HEK293 (cell line): Measurements from ENCODE around the gene SECISBP2L.

Source experiments
- CTCF ChIA-PET: fragments of 350-600 bp; formaldehyde crosslinking; extraction: SDS; loops from one replicate; lab custom pipeline; 2021; ENCODE audit warnings: antibody characterized with exemption; lab: Yijun Ruan, JAX
- POLR2A ChIA-PET: fragments of 300-600 bp; formaldehyde crosslinking; extraction: SDS; loops from one replicate; lab custom pipeline; 2020; ENCODE audit warnings: antibody characterized with exemption, inconsistent platforms; lab: Yijun Ruan, JAX
- H3K27ac ChIP-seq: fragments of 200-500 bp; sonication (Bioruptor generic); 2 replicates; pipeline ENCODE4 v1.5.1; 2014; ENCODE audit warnings: low read depth, low read length, control low read depth, inconsistent platforms; ENCODE audit errors: extremely low read depth
- H3K36me3 ChIP-seq, 2 experiments: fragments of 200-500 bp in 1 of 2; sonication (Bioruptor generic) in 1 of 2; 1 replicate in 1 of 2; 2 replicates in 1 of 2; pipeline ENCODE4 v1.5.1; 2014 to 2017; ENCODE audit warnings: inconsistent platforms in 2 of 2, low read length in 2 of 2; ENCODE audit not compliant: control insufficient read depth in 2 of 2, insufficient read depth in 1 of 2
- H3K4me1 ChIP-seq: fragments of 200-500 bp; sonication (Bioruptor generic); 2 replicates; pipeline ENCODE4 v1.5.1; 2014; ENCODE audit warnings: mild to moderate bottlenecking, low read length, inconsistent platforms; ENCODE audit not compliant: control insufficient read depth, insufficient read depth
- H3K4me3 ChIP-seq: 2 replicates; pipeline ENCODE4 v1.5.1; 2011; ENCODE audit warnings: low read depth, mild to moderate bottlenecking, control low read depth, low read length, moderate library complexity
- H3K9me3 ChIP-seq: fragments of 200-500 bp; sonication (Bioruptor generic); 2 replicates; pipeline ENCODE4 v1.5.1; 2014; ENCODE audit warnings: low read depth, low read length, inconsistent platforms; ENCODE audit not compliant: control insufficient read depth, insufficient read depth
- BCL11A ChIP-seq: fragments of 450-650 bp; formaldehyde crosslinking; IDR thresholded peaks from 2 replicates; pipeline ENCODE4 v1.5.1; 2016; ENCODE audit warnings: low read depth, missing biosample characterization, missing genetic modification characterization
- GLI2 ChIP-seq: fragments of 450-650 bp; formaldehyde crosslinking; IDR thresholded peaks from 2 replicates; pipeline ENCODE4; 2017; ENCODE audit warnings: missing biosample characterization, missing genetic modification characterization, low read depth, borderline replicate concordance
- KLF16 ChIP-seq: fragments of 450-650 bp; formaldehyde crosslinking; IDR thresholded peaks from 2 replicates; pipeline ENCODE4 v1.5.1; 2017; ENCODE audit warnings: missing biosample characterization, missing genetic modification characterization
- MEIS1 ChIP-seq: sonication (generic); formaldehyde crosslinking; IDR thresholded peaks from 2 replicates; pipeline ENCODE4 v1.8.1; 2022; ENCODE audit warnings: missing genetic modification reagents, mild to moderate bottlenecking, borderline replicate concordance
- ZBTB48 ChIP-seq: fragments of 450-650 bp; formaldehyde crosslinking; IDR thresholded peaks from 2 replicates; pipeline ENCODE4 v1.5.1; 2016; ENCODE audit warnings: missing biosample characterization, missing genetic modification characterization
- ZNF112 ChIP-seq: fragments of 450-650 bp; formaldehyde crosslinking; IDR thresholded peaks from 2 replicates; pipeline ENCODE4 v1.5.0; 2017; ENCODE audit warnings: missing biosample characterization, missing genetic modification characterization
- ZNF292 ChIP-seq: fragments of 450-650 bp; formaldehyde crosslinking; IDR thresholded peaks from 2 replicates; pipeline ENCODE4 v1.5.1; 2016; ENCODE audit warnings: low read depth, missing biosample characterization, missing genetic modification characterization, borderline replicate concordance
- ZNF341 ChIP-seq: fragments of 450-650 bp; formaldehyde crosslinking; IDR thresholded peaks from 2 replicates; pipeline ENCODE4; 2016; ENCODE audit warnings: low read depth, missing biosample characterization, missing genetic modification characterization
- ZNF510 ChIP-seq: fragments of 450-650 bp; formaldehyde crosslinking; IDR thresholded peaks from 2 replicates; pipeline ENCODE4 v1.5.1; 2018; ENCODE audit warnings: mild to moderate bottlenecking, missing genetic modification characterization, missing biosample characterization; ENCODE audit not compliant: insufficient replicate concordance
- ZNF514 ChIP-seq: fragments of 450-650 bp; formaldehyde crosslinking; IDR thresholded peaks from 2 replicates; pipeline ENCODE4 v1.5.1; 2016; ENCODE audit warnings: missing biosample characterization, missing genetic modification characterization
- ZNF555 ChIP-seq: fragments of 450-650 bp; formaldehyde crosslinking; conservative IDR thresholded peaks from 2 replicates; pipeline ENCODE4 v1.5.1; 2017; ENCODE audit warnings: missing biosample characterization, mild to moderate bottlenecking, missing genetic modification characterization, inconsistent platforms
- ZNF585B ChIP-seq: fragments of 450-650 bp; formaldehyde crosslinking; IDR thresholded peaks from 2 replicates; pipeline ENCODE4 v1.5.1; 2016; ENCODE audit warnings: missing biosample characterization, missing genetic modification characterization
- ZNF658 ChIP-seq: fragments of 450-650 bp; formaldehyde crosslinking; IDR thresholded peaks from 2 replicates; pipeline ENCODE4; 2016; ENCODE audit warnings: missing biosample characterization, missing genetic modification characterization
- ZNF785 ChIP-seq: fragments of 450-650 bp; formaldehyde crosslinking; IDR thresholded peaks from 2 replicates; pipeline ENCODE4 v1.5.1; 2016; ENCODE audit warnings: missing biosample characterization, missing genetic modification characterization
- ZSCAN30 ChIP-seq: fragments of 450-650 bp; IDR thresholded peaks from 2 replicates; pipeline ENCODE4 v1.5.1; 2018; ENCODE audit warnings: missing biosample characterization, mild to moderate bottlenecking, missing genetic modification characterization, moderate library complexity
- TF ChIP-seq, protein P1 (sequence below): fragments of 450-650 bp; formaldehyde crosslinking; IDR thresholded peaks from 2 replicates; pipeline ENCODE4 v1.5.1; 2017; ENCODE audit warnings: missing biosample characterization, missing genetic modification characterization
- TF ChIP-seq, protein P2 (sequence below): fragments of 450-650 bp; formaldehyde crosslinking; IDR thresholded peaks from 2 replicates; pipeline ENCODE4 v1.5.1; 2016; ENCODE audit warnings: missing biosample characterization, missing genetic modification characterization
- TF ChIP-seq, protein P3 (sequence below): fragments of 450-650 bp; formaldehyde crosslinking; IDR thresholded peaks from 2 replicates; pipeline ENCODE4 v1.5.1; 2016; ENCODE audit warnings: missing biosample characterization, missing genetic modification characterization
- TF ChIP-seq, protein P4 (sequence below): fragments of 450-650 bp; formaldehyde crosslinking; IDR thresholded peaks from 2 replicates; pipeline ENCODE4 v1.5.1; 2016; ENCODE audit warnings: missing biosample characterization, missing genetic modification characterization, low read depth
- TF ChIP-seq, protein P5 (sequence below): fragments of 450-650 bp; formaldehyde crosslinking; IDR thresholded peaks from 2 replicates; pipeline ENCODE4 v1.5.1; 2016; ENCODE audit warnings: missing biosample characterization, missing genetic modification characterization
- TF ChIP-seq, protein P6 (sequence below): fragments of 450-650 bp; IDR thresholded peaks from 2 replicates; pipeline ENCODE4 v1.5.1; 2018; ENCODE audit warnings: missing biosample characterization, missing genetic modification characterization
- TF ChIP-seq, protein P7 (sequence below): fragments of 450-650 bp; formaldehyde crosslinking; IDR thresholded peaks from 2 replicates; pipeline ENCODE4 v1.5.1; 2017; ENCODE audit warnings: missing biosample characterization, missing genetic modification characterization

The SECISBP2L gene

DNA sequence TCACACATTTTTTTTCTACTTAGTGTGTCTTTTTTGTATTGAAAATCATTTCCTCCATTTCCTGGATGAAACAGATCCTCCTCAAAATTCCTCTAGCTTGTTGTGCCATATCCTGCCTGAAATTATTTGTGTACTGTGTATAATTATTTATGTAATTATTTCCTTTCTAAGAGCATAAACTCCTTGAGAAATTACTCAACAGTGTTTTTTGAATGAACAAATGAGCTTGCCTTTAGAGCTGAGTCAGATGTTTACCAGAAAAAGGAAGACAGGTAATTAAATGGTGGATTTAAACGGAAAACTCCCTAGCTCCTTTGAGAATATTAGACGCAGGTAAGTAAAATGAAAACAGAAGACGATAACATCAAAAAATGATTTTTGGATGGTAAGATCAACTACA, 13.2 kb upstream of the SECISBP2L start (continued):
- TF ChIP-seq, protein P1, sequence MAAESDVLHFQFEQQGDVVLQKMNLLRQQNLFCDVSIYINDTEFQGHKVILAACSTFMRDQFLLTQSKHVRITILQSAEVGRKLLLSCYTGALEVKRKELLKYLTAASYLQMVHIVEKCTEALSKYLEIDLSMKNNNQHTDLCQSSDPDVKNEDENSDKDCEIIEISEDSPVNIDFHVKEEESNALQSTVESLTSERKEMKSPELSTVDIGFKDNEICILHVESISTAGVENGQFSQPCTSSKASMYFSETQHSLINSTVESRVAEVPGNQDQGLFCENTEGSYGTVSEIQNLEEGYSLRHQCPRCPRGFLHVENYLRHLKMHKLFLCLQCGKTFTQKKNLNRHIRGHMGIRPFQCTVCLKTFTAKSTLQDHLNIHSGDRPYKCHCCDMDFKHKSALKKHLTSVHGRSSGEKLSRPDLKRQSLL (tag by site-specific recombination) = no peak
- TF ChIP-seq ZNF514 (tag by site-specific recombination) (no peak), MEIS1 (no peak), ZNF555 (tag by site-specific recombination) (no peak), ZNF292 (tag by site-specific recombination) (no peak)
- TF ChIP-seq, protein P2, sequence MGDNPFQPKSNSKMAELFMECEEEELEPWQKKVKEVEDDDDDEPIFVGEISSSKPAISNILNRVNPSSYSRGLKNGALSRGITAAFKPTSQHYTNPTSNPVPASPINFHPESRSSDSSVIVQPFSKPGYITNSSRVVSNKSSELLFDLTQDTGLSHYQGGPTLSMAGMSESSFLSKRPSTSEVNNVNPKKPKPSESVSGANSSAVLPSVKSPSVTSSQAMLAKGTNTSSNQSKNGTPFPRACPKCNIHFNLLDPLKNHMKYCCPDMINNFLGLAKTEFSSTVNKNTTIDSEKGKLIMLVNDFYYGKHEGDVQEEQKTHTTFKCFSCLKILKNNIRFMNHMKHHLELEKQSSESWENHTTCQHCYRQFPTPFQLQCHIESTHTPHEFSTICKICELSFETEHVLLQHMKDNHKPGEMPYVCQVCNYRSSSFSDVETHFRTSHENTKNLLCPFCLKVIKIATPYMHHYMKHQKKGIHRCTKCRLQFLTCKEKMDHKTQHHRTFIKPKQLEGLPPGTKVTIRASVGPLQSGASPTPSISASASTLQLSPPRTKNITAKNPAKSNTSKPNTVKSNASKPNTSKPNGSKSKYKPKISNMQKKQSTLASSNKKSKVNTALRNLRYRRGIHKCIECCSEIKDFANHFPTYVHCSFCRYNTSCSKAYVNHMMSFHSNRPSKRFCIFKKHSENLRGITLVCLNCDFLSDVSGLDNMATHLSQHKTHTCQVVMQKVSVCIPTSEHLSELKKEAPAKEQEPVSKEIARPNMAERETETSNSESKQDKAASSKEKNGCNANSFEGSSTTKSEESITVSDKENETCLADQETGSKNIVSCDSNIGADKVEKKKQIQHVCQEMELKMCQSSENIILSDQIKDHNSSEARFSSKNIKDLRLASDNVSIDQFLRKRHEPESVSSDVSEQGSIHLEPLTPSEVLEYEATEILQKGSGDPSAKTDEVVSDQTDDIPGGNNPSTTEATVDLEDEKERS = no peak

DNA sequence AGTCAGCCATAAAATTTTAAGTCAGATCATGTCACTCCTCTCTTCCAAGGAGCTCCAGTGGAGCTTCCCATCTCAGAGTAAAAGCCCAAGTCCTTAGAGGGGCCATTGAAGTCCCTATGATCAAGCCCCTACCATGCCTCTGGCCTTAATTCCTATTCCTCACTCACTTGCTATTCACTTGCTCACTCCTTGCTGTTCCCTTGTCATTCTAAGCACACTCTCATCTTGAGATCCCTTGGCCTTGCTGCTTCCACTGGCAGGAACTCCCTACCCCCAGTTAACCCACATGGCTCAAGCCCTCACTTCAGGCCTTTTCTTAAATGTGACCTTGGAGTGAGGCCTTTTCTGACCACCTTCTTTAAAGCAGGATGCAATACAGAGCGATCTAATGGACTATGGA, 12.3 kb upstream of the SECISBP2L start:
- CTCF ChIA-PET = no interaction called here

More for the DNA sequence above, 12.3 kb upstream of the SECISBP2L start:
- POLR2A ChIA-PET = no interaction called here
- Histone ChIP-seq H3K9me3 (no peaks in the 10 kb centered on the region), H3K36me3 (no peaks in the 10 kb centered on the region), H3K27ac (no peak overlapping the region), H3K4me3 (no peak overlapping the region)
- TF ChIP-seq, protein P3, sequence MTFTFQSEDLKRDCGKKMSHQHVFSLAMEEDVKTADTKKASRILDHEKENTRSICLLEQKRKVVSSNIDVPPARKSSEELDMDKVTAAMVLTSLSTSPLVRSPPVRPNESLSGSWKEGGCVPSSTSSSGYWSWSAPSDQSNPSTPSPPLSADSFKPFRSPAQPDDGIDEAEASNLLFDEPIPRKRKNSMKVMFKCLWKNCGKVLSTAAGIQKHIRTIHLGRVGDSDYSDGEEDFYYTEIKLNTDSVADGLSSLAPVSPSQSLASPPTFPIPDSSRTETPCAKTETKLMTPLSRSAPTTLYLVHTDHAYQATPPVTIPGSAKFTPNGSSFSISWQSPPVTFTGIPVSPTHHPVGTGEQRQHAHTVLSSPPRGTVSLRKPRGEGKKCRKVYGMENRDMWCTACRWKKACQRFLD (tag by site-specific recombination) = no peak
- TF ChIP-seq, protein P4, sequence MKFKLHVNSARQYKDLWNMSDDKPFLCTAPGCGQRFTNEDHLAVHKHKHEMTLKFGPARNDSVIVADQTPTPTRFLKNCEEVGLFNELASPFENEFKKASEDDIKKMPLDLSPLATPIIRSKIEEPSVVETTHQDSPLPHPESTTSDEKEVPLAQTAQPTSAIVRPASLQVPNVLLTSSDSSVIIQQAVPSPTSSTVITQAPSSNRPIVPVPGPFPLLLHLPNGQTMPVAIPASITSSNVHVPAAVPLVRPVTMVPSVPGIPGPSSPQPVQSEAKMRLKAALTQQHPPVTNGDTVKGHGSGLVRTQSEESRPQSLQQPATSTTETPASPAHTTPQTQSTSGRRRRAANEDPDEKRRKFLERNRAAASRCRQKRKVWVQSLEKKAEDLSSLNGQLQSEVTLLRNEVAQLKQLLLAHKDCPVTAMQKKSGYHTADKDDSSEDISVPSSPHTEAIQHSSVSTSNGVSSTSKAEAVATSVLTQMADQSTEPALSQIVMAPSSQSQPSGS (tag by site-specific recombination) = no peak
- no peak for TF ChIP-seq KLF16
- TF ChIP-seq BCL11A (tag by site-specific recombination) = no peak
- no peak for TF ChIP-seq ZNF514 (tag by site-specific recombination)
- TF ChIP-seq ZNF341 (tag by site-specific recombination) = no peak
- TF ChIP-seq ZBTB48 = no peak
- TF ChIP-seq ZSCAN30 (tag by site-specific recombination) = no peak
- TF ChIP-seq, protein P5, sequence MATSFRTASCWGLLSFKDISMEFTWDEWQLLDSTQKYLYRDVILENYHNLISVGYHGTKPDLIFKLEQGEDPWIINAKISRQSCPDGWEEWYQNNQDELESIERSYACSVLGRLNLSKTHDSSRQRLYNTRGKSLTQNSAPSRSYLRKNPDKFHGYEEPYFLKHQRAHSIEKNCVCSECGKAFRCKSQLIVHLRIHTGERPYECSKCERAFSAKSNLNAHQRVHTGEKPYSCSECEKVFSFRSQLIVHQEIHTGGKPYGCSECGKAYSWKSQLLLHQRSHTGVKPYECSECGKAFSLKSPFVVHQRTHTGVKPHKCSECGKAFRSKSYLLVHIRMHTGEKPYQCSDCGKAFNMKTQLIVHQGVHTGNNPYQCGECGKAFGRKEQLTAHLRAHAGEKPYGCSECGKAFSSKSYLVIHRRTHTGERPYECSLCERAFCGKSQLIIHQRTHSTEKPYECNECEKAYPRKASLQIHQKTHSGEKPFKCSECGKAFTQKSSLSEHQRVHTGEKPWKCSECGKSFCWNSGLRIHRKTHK (tag by site-specific recombination) = no peak
- TF ChIP-seq ZNF585B (tag by site-specific recombination) = no peak
- TF ChIP-seq GLI2 = no peak
- no peak for TF ChIP-seq ZNF785 (tag by site-specific recombination)
- no peak for TF ChIP-seq ZNF658 (tag by site-specific recombination)
- TF ChIP-seq ZNF112 (tag by site-specific recombination) = no peak
- TF ChIP-seq, protein P6, sequence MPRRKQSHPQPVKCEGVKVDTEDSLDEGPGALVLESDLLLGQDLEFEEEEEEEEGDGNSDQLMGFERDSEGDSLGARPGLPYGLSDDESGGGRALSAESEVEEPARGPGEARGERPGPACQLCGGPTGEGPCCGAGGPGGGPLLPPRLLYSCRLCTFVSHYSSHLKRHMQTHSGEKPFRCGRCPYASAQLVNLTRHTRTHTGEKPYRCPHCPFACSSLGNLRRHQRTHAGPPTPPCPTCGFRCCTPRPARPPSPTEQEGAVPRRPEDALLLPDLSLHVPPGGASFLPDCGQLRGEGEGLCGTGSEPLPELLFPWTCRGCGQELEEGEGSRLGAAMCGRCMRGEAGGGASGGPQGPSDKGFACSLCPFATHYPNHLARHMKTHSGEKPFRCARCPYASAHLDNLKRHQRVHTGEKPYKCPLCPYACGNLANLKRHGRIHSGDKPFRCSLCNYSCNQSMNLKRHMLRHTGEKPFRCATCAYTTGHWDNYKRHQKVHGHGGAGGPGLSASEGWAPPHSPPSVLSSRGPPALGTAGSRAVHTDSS = no peak
- no peak for TF ChIP-seq ZNF510 (tag by site-specific recombination)
- TF ChIP-seq, protein P7, sequence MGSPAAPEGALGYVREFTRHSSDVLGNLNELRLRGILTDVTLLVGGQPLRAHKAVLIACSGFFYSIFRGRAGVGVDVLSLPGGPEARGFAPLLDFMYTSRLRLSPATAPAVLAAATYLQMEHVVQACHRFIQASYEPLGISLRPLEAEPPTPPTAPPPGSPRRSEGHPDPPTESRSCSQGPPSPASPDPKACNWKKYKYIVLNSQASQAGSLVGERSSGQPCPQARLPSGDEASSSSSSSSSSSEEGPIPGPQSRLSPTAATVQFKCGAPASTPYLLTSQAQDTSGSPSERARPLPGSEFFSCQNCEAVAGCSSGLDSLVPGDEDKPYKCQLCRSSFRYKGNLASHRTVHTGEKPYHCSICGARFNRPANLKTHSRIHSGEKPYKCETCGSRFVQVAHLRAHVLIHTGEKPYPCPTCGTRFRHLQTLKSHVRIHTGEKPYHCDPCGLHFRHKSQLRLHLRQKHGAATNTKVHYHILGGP (tag by site-specific recombination) = no peak
- TF ChIP-seq, all 188 proteins: peak for 0
- H3K4me1 ChIP-seq = no peaks in the 10 kb centered on the region
